GM23338 (cell line): ENCODE data around the gene GAS2L3. TPM values are rescaled to one million over a fixed set of nuclear protein-coding genes. Genes with fewer than 3 reads are reported as not detected.

Experiments
- ATAC-seq: fragments of 200-7000 bp; cut with Tn5 transposase; 3 replicates; pipeline ENCODE4 v1.9.1; 2020
- DNase-seq: peaks from one replicate; pipeline ENCODE4 v3.0.0-alpha.2; 2015; ENCODE audit warnings: low spot score
- H2AFZ ChIP-seq: fragments of 200-600 bp; sonication (generic); 2 replicates; pipeline ENCODE4 v1.8.0; 2016; ENCODE audit warnings: antibody characterized with exemption, mild to moderate bottlenecking, moderate library complexity
- H3F3A ChIP-seq: fragments of 200-600 bp; sonication (generic); replicated peaks from 2 replicates; pipeline ENCODE4 v1.8.0; 2017; ENCODE audit warnings: antibody characterized with exemption, mixed run types, low read depth
- H3K27ac ChIP-seq: fragments of 200-600 bp; sonication (generic); 2 replicates; pipeline ENCODE4 v1.6.1; 2016; ENCODE audit warnings: low read depth
- H3K27me3 ChIP-seq: fragments of 200-600 bp; sonication (generic); 2 replicates; pipeline ENCODE4 v1.8.0; 2016; ENCODE audit warnings: mild to moderate bottlenecking, mixed run types, moderate library complexity; ENCODE audit not compliant: insufficient read depth
- H3K36me3 ChIP-seq: fragments of 200-600 bp; sonication (generic); 2 replicates; pipeline ENCODE4 v1.8.0; 2016; ENCODE audit warnings: mild to moderate bottlenecking; ENCODE audit not compliant: insufficient read depth
- H3K4me1 ChIP-seq: fragments of 200-600 bp; sonication (generic); 2 replicates; pipeline ENCODE4 v1.8.0; 2016; ENCODE audit warnings: mild to moderate bottlenecking, moderate library complexity; ENCODE audit not compliant: insufficient read depth
- H3K4me2 ChIP-seq: fragments of 200-600 bp; sonication (generic); 2 replicates; pipeline ENCODE4 v1.7.1; 2017; ENCODE audit warnings: mixed run types
- H3K4me3 ChIP-seq: fragments of 200-600 bp; sonication (generic); 2 replicates; pipeline ENCODE4 v1.6.1; 2016; ENCODE audit warnings: mixed run types
- H3K79me2 ChIP-seq: fragments of 200-600 bp; sonication (generic); replicated peaks from 2 replicates; pipeline ENCODE4 v1.8.0; 2017; ENCODE audit warnings: mild to moderate bottlenecking; ENCODE audit not compliant: insufficient read depth
- H3K9me2 ChIP-seq: fragments of 200-600 bp; sonication (generic); 2 replicates; pipeline ENCODE4 v1.8.0; 2017; ENCODE audit not compliant: insufficient read depth
- H4K20me1 ChIP-seq: fragments of 200-600 bp; sonication (generic); replicated peaks from 2 replicates; pipeline ENCODE4 v1.8.0; 2017; ENCODE audit warnings: mild to moderate bottlenecking; ENCODE audit not compliant: insufficient read depth
- H3K27ac Mint-ChIP-seq: 2 replicates; pipeline ENCODE4 v1.8.0; 2020; ENCODE audit warnings: inconsistent platforms, mild to moderate bottlenecking, moderate library complexity, mixed read lengths
- H3K27me3 Mint-ChIP-seq: 3 replicates; pipeline ENCODE4 v1.8.0; 2022; ENCODE audit warnings: low read depth, mild to moderate bottlenecking, moderate library complexity, mixed read lengths, inconsistent platforms; ENCODE audit not compliant: insufficient read depth, poor library complexity
- H3K36me3 Mint-ChIP-seq: 3 replicates; pipeline ENCODE4 v1.8.0; 2021; ENCODE audit warnings: low read depth, mild to moderate bottlenecking, inconsistent platforms, moderate library complexity, mixed read lengths
- H3K4me1 Mint-ChIP-seq: 3 replicates; pipeline ENCODE4 v1.8.0; 2020; ENCODE audit warnings: mild to moderate bottlenecking, inconsistent platforms, mixed read lengths
- H3K4me3 Mint-ChIP-seq: 3 replicates; pipeline ENCODE4 v1.8.0; 2021; ENCODE audit warnings: moderate library complexity, mild to moderate bottlenecking, inconsistent platforms, mixed read lengths
- H3K9me3 Mint-ChIP-seq: 3 replicates; pipeline ENCODE4 v1.8.0; 2020; ENCODE audit warnings: moderate library complexity, mild to moderate bottlenecking, inconsistent platforms, mixed read lengths
- CREB1 ChIP-seq: fragments of 250-450 bp; sonication (Bioruptor Pico); IDR thresholded peaks from 2 replicates; pipeline ENCODE4 v1.5.0; 2020; ENCODE audit warnings: low read depth, mild to moderate bottlenecking, moderate library complexity
- EZH2 ChIP-seq: fragments of 200-600 bp; sonication (generic); IDR thresholded peaks from one replicate; pipeline ENCODE4 v1.8.0; 2017; ENCODE audit warnings: antibody characterized with exemption, mild to moderate bottlenecking, low read depth; ENCODE audit not compliant: unreplicated experiment
- EZH2phosphoT487 ChIP-seq: fragments of 200-600 bp; sonication (generic); IDR thresholded peaks from one replicate; pipeline ENCODE4 v1.8.1; 2018; ENCODE audit warnings: antibody characterized with exemption; ENCODE audit not compliant: unreplicated experiment
- JUNB ChIP-seq: IDR thresholded peaks from one replicate; pipeline ENCODE4 v1.6.1; 2016; ENCODE audit warnings: antibody characterized with exemption; ENCODE audit not compliant: unreplicated experiment
- NANOG ChIP-seq: IDR thresholded peaks from 2 replicates; pipeline ENCODE4 v1.6.1; 2016; ENCODE audit warnings: antibody characterized with exemption, borderline replicate concordance
- POLR2AphosphoS5 ChIP-seq: IDR thresholded peaks from 2 replicates; pipeline ENCODE4 v1.6.1; 2016; ENCODE audit warnings: antibody characterized with exemption, low read depth
- STAT1 ChIP-seq: IDR thresholded peaks from one replicate; pipeline ENCODE4 v1.6.1; 2016; ENCODE audit warnings: antibody characterized with exemption; ENCODE audit not compliant: unreplicated experiment
- ZNF114 ChIP-seq: fragments of 250-450 bp; sonication (Bioruptor Pico); IDR thresholded peaks from 2 replicates; pipeline ENCODE4 v1.5.0; 2020; ENCODE audit warnings: mild to moderate bottlenecking, moderate library complexity
- ZNF331 ChIP-seq: fragments of 250-450 bp; sonication (Bioruptor Pico); IDR thresholded peaks from 2 replicates; pipeline ENCODE4 v1.5.0; 2020; ENCODE audit warnings: low read depth, mild to moderate bottlenecking, moderate library complexity
- ZNF462 ChIP-seq: fragments of 250-450 bp; sonication (Bioruptor Pico); IDR thresholded peaks from 2 replicates; pipeline ENCODE4 v1.5.0; 2020; ENCODE audit warnings: mild to moderate bottlenecking, moderate library complexity
- polyA plus RNA-seq: library from polyadenylated mRNA; unstranded; fragments of >200 nt; fragmentation: Nextera tagmentation; extraction: Ambion mirVana; gene quantifications from 2 replicates; pipeline ENCODE4 v1.2.1, GENCODE V29; 2016
- total RNA-seq: library from RNA; depleted of rRNA; stranded (reverse); fragments of >200 nt; shearing (Covaris generic); gene quantifications from 2 replicates; pipeline ENCODE4 v1.2.3, GENCODE V29; 2014
- TF ChIP-seq, protein P1 (sequence below), 2 experiments: fragments of 200-600 bp in 1 of 2; sonication (generic) in 1 of 2; conservative IDR thresholded peaks; 2 replicates each; pipeline versions ENCODE4 v1.5.1 to v1.6.1; 2016 to 2017; ENCODE audit warnings: antibody characterized with exemption in 2 of 2, low read depth in 2 of 2, mild to moderate bottlenecking in 2 of 2, moderate library complexity in 1 of 2
- TF ChIP-seq, protein P2 (sequence below): IDR thresholded peaks from 2 replicates; pipeline ENCODE4 v1.6.1; 2016; ENCODE audit warnings: antibody characterized with exemption
- TF ChIP-seq, protein P3 (sequence below): IDR thresholded peaks from one replicate; pipeline ENCODE4 v1.6.1; 2018; ENCODE audit warnings: antibody characterized with exemption; ENCODE audit not compliant: unreplicated experiment

GAS2L3 gene
- total and polyA plus RNA-seq, 2 experiments from 2014 or later = 9.7 to 22.3 TPM

GRCh38 chr12:100593490-100593889 is 20.0 kb downstream of the GAS2L3 start:
- no peak for TF ChIP-seq POLR2AphosphoS5
- TF ChIP-seq, protein P1, sequence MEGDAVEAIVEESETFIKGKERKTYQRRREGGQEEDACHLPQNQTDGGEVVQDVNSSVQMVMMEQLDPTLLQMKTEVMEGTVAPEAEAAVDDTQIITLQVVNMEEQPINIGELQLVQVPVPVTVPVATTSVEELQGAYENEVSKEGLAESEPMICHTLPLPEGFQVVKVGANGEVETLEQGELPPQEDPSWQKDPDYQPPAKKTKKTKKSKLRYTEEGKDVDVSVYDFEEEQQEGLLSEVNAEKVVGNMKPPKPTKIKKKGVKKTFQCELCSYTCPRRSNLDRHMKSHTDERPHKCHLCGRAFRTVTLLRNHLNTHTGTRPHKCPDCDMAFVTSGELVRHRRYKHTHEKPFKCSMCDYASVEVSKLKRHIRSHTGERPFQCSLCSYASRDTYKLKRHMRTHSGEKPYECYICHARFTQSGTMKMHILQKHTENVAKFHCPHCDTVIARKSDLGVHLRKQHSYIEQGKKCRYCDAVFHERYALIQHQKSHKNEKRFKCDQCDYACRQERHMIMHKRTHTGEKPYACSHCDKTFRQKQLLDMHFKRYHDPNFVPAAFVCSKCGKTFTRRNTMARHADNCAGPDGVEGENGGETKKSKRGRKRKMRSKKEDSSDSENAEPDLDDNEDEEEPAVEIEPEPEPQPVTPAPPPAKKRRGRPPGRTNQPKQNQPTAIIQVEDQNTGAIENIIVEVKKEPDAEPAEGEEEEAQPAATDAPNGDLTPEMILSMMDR (conservative IDR thresholded peaks at IDR 0.05; ENCODE audit: low read depth in 2 of 2) = no peak
- no peak for TF ChIP-seq STAT1
- TF ChIP-seq EZH2 = no peak
- TF ChIP-seq ZNF462 (CRISPR knock-in tag) = no peak
- TF ChIP-seq CREB1 (CRISPR knock-in tag) = no peak
- no peak for TF ChIP-seq EZH2phosphoT487
- no peak for TF ChIP-seq NANOG
- TF ChIP-seq ZNF114 (CRISPR knock-in tag) = no peak
- no peak for TF ChIP-seq JUNB
- TF ChIP-seq, protein P2, sequence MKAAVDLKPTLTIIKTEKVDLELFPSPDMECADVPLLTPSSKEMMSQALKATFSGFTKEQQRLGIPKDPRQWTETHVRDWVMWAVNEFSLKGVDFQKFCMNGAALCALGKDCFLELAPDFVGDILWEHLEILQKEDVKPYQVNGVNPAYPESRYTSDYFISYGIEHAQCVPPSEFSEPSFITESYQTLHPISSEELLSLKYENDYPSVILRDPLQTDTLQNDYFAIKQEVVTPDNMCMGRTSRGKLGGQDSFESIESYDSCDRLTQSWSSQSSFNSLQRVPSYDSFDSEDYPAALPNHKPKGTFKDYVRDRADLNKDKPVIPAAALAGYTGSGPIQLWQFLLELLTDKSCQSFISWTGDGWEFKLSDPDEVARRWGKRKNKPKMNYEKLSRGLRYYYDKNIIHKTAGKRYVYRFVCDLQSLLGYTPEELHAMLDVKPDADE = no peak
- TF ChIP-seq ZNF331 (CRISPR knock-in tag) = no peak
- TF ChIP-seq, protein P3, sequence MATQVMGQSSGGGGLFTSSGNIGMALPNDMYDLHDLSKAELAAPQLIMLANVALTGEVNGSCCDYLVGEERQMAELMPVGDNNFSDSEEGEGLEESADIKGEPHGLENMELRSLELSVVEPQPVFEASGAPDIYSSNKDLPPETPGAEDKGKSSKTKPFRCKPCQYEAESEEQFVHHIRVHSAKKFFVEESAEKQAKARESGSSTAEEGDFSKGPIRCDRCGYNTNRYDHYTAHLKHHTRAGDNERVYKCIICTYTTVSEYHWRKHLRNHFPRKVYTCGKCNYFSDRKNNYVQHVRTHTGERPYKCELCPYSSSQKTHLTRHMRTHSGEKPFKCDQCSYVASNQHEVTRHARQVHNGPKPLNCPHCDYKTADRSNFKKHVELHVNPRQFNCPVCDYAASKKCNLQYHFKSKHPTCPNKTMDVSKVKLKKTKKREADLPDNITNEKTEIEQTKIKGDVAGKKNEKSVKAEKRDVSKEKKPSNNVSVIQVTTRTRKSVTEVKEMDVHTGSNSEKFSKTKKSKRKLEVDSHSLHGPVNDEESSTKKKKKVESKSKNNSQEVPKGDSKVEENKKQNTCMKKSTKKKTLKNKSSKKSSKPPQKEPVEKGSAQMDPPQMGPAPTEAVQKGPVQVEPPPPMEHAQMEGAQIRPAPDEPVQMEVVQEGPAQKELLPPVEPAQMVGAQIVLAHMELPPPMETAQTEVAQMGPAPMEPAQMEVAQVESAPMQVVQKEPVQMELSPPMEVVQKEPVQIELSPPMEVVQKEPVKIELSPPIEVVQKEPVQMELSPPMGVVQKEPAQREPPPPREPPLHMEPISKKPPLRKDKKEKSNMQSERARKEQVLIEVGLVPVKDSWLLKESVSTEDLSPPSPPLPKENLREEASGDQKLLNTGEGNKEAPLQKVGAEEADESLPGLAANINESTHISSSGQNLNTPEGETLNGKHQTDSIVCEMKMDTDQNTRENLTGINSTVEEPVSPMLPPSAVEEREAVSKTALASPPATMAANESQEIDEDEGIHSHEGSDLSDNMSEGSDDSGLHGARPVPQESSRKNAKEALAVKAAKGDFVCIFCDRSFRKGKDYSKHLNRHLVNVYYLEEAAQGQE = no peak
- Mint-ChIP-seq H3K27ac (no peak overlapping the region), H3K9me3 (peaks cover 9% of the 10 kb centered on the region; the same call in 2 of the 3 replicates), H3K36me3 (peaks cover 4% of the 10 kb centered on the region; the same call in 2 of the 3 replicates), H3K27me3 (no peaks in the 10 kb centered on the region), H3K4me1 (no peaks in the 10 kb centered on the region), H3K4me3 (no peak overlapping the region)
- no peaks in the 10 kb centered on the region for H3K79me2 ChIP-seq
- H3K4me3 ChIP-seq = no peak overlapping the region
- no peaks in the 10 kb centered on the region for H3K36me3 ChIP-seq
- DNase-seq = no peak
- H3K27me3 ChIP-seq = no peaks in the 10 kb centered on the region
- H3K4me1 ChIP-seq = no peaks in the 10 kb centered on the region
- no peak overlapping the region for H3K27ac ChIP-seq
- H4K20me1 ChIP-seq = no peaks in the 10 kb centered on the region
- no peaks in the 10 kb centered on the region for H3F3A ChIP-seq
- H3K4me2 ChIP-seq = no peak overlapping the region
- H2AFZ ChIP-seq = no peak overlapping the region
- no peak for ATAC-seq
- H3K9me2 ChIP-seq = no peaks in the 10 kb centered on the region; the same call in 1 of the 2 replicates
